Stomach (tissue), 9 donors: ENCODE data around the gene PCLAF. TPM values are rescaled to one million over a fixed set of nuclear protein-coding genes. Genes with fewer than 3 reads are reported as not detected.
"Not testable (repeated sequence)": the region's sequence is repeated elsewhere in the genome, so short reads cannot be mapped to it uniquely, and the experiment has no call there.

Experiments
- DNase-seq, 2 donors: peaks; one replicate each; pipeline versions ENCODE4 v3.0.0 to v3.0.0-alpha.2; 2013 to 2019
- H3K27ac ChIP-seq, 5 donors: fragments of 200-600 bp in 4 of 5; sonication (generic) in 4 of 5; one replicate each; pipeline ENCODE4 v1.5.1; 2013 to 2019; ENCODE audit warnings: mild to moderate bottlenecking in 1 of 5, moderate library complexity in 1 of 5
- H3K27me3 ChIP-seq, 3 donors: fragments of 200-600 bp; sonication (generic); one replicate each; pipeline ENCODE4 v1.5.1; 2017 to 2019; ENCODE audit warnings: mixed run types in 1 of 3
- H3K36me3 ChIP-seq, 4 donors: fragments of 200-600 bp; sonication (generic); 1 replicate in 3 of 4; 2 replicates in 1 of 4; pipeline ENCODE4 v1.5.1; 2016 to 2019
- H3K4me1 ChIP-seq, 4 donors: fragments of 200-600 bp; sonication (generic); one replicate each; pipeline ENCODE4 v1.5.1; 2016 to 2019
- H3K4me3 ChIP-seq, 4 donors: fragments of 200-600 bp; sonication (generic) in 3 of 4; one replicate each; pipeline ENCODE4 v1.5.1; 2016 to 2019; ENCODE audit warnings: mild to moderate bottlenecking in 1 of 4
- H3K9me3 ChIP-seq, 4 donors: fragments of 200-600 bp; sonication (generic); one replicate each; pipeline ENCODE4 v1.5.1; 2016 to 2019
- EP300 ChIP-seq: sonication (generic); formaldehyde crosslinking; IDR thresholded peaks from one replicate; pipeline ENCODE4 v1.6.1; 2017; ENCODE audit warnings: antibody characterized with exemption
- POLR2A ChIP-seq, 4 donors: fragments of 450-650 bp; IDR thresholded peaks; one replicate each; pipeline ENCODE4 v1.6.1; 2016; ENCODE audit warnings: antibody characterized with exemption in 4 of 4, control low read depth in 2 of 4, mild to moderate bottlenecking in 1 of 4, moderate library complexity in 1 of 4
- POLR2AphosphoS5 ChIP-seq, 3 donors: sonication (generic); formaldehyde crosslinking; IDR thresholded peaks; one replicate each; pipeline ENCODE4 v1.6.1; 2016; ENCODE audit warnings: antibody characterized with exemption in 3 of 3
- WGBS, 5 donors: extraction: QIAGEN DNeasy Blood & Tissue Kit in 3 of 5; methylation state at CpG; one replicate each; pipeline versions ENCODE4 v1.1.5 to v1.1.7; 2013 to 2018; 5-methylcytosine and 5-hydroxymethylcytosine counted together
- intact Hi-C: fragments of 100-400 bp; cut with DNase I; formaldehyde crosslinking; loops from one replicate; pipeline ENCODE4 v1.15.1; 2023; ENCODE audit warnings: low total_unique reads
- polyA plus RNA-seq, 3 donors: library from polyadenylated mRNA; stranded (reverse); fragments of 200-250 nt; gene quantifications; one replicate each; pipeline ENCODE4 v1.2.3, GENCODE V29; 2013
- total RNA-seq, 5 donors: library from RNA; depleted of rRNA; stranded (reverse); fragments of >200 nt; gene quantifications; one replicate each; pipeline versions ENCODE4 v1.1.0 to v1.2.3, GENCODE V29; 2014 to 2016
- TF ChIP-seq, protein P1 (sequence below), 7 experiments: fragments of 450-650 bp in 4 of 7; fragments of 200-600 bp in 3 of 7; sonication (generic) in 3 of 7; IDR thresholded peaks; one replicate each; pipeline ENCODE4 v1.5.1; 2016 to 2019; ENCODE audit warnings: antibody characterized with exemption in 7 of 7, control low read depth in 2 of 7, mild to moderate bottlenecking in 1 of 7
- donor health status: healthy with polysubstance abuse.
- donor health status: Bipolar disorder and iron deficiency.
- donor health status: healthy.

Gene PCLAF
- total and polyA plus RNA-seq, 8 donors: 1.3 to 32.5 (median 18.6) TPM; not detected in 3

DNA sequence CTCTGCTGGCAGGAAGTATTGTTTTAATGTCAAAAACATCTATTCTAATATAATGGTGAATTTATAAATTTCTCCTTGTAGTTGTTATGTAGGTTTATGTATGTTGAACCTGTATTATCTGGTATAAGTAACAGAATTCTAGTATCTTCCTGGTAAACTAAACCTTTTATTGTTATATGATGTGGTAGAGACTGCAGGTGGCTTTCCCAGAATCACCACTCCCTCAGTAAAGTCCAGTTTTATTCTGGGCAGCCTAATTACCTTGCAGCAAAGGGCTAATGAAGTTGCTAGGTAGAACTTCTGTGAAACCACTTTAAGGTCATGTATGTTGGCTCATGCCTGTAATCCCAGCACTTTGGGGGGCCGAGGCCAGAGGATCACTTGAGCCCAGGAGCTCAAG is 40.9 kb downstream of the PCLAF start:
- H3K4me1 ChIP-seq: peaks cover 0 to 19% (median 7%) of the 10 kb centered on the region in 4 donors
- DNase-seq: no peak
- no peaks in the 10 kb centered on the region for H3K27me3 ChIP-seq
- intact Hi-C loops: no loop called here
- TF ChIP-seq POLR2A (IDR thresholded peaks at IDR 0.05): no peak
- TF ChIP-seq POLR2AphosphoS5 (IDR thresholded peaks at IDR 0.05): no peak
- TF ChIP-seq, protein P1, sequence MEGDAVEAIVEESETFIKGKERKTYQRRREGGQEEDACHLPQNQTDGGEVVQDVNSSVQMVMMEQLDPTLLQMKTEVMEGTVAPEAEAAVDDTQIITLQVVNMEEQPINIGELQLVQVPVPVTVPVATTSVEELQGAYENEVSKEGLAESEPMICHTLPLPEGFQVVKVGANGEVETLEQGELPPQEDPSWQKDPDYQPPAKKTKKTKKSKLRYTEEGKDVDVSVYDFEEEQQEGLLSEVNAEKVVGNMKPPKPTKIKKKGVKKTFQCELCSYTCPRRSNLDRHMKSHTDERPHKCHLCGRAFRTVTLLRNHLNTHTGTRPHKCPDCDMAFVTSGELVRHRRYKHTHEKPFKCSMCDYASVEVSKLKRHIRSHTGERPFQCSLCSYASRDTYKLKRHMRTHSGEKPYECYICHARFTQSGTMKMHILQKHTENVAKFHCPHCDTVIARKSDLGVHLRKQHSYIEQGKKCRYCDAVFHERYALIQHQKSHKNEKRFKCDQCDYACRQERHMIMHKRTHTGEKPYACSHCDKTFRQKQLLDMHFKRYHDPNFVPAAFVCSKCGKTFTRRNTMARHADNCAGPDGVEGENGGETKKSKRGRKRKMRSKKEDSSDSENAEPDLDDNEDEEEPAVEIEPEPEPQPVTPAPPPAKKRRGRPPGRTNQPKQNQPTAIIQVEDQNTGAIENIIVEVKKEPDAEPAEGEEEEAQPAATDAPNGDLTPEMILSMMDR (IDR thresholded peaks at IDR 0.05): no peak
- no peak for TF ChIP-seq EP300
- WGBS, 5 donors: 96 to 100% (median 98%) methylated on average over 1 of the region's 1 CpG
- no peak overlapping the region for H3K27ac ChIP-seq
- H3K9me3 ChIP-seq: no peaks in the 10 kb centered on the region
- H3K36me3 ChIP-seq: peaks cover 5 to 18% (median 10%) of the 10 kb centered on the region in 4 donors
- H3K4me3 ChIP-seq: no peak overlapping the region

DNA sequence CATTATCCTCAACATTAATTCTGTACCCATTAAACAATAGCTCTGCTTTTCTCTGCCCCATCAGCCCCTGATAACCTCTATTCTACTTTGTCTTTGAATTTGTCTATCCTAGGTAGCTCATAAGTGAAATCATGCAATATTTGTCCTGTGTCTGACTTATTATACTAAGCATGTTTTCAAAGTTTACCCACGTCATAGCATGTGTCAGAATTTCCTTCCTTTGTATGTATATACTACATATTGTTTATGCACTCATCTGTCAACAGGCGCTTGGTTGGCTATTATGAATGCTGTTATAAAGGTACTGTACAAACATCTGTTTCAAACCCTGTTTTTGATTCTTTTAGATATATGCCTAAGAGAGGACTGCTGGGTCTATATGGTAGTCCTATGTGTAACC is 43.5 kb downstream of the PCLAF start:
- Histone ChIP-seq H3K4me1 (peaks cover 0 to 8% (median 2%) of the 10 kb centered on the region in 4 donors), H3K27me3 (no peaks in the 10 kb centered on the region), H3K9me3 (no peaks in the 10 kb centered on the region), H3K36me3 (peaks cover 5 to 18% (median 12%) of the 10 kb centered on the region in 4 donors), H3K4me3 (no peak overlapping the region), H3K27ac (no peak overlapping the region)
- WGBS, 5 donors: 79 to 87% (median 86%) methylated on average over 2 of the region's 2 CpGs
- intact Hi-C loops: no loop called here
- no peak for TF ChIP-seq EP300
- TF ChIP-seq, protein P1 (IDR thresholded peaks at IDR 0.05): no peak
- no peak for TF ChIP-seq POLR2A (IDR thresholded peaks at IDR 0.05)
- no peak for TF ChIP-seq POLR2AphosphoS5 (IDR thresholded peaks at IDR 0.05)
- DNase-seq: no peak

- Histone ChIP-seq H3K9me3 (no peaks in the 10 kb centered on the region), H3K4me3 (no peak overlapping the region), H3K27me3 (no peaks in the 10 kb centered on the region), H3K36me3 (peaks cover 0 to 3% (median 0%) of the 10 kb centered on the region in 4 donors), H3K27ac (no peak overlapping the region), H3K4me1 (peaks cover 0 to 8% (median 2%) of the 10 kb centered on the region in 4 donors)
- TF ChIP-seq POLR2AphosphoS5 (IDR thresholded peaks at IDR 0.05): no peak
- TF ChIP-seq, protein P1 (IDR thresholded peaks at IDR 0.05): no peak
- TF ChIP-seq POLR2A (IDR thresholded peaks at IDR 0.05): no peak
- TF ChIP-seq EP300: no peak
- WGBS, 5 donors: 70 to 83% (median 75%) methylated on average over 9 of the region's 9 CpGs
- no peak for DNase-seq
- intact Hi-C loops: no loop called here
These were observed 47.0 kb downstream of the PCLAF start for GRCh38 chr15:64333986-64334929.

DNA sequence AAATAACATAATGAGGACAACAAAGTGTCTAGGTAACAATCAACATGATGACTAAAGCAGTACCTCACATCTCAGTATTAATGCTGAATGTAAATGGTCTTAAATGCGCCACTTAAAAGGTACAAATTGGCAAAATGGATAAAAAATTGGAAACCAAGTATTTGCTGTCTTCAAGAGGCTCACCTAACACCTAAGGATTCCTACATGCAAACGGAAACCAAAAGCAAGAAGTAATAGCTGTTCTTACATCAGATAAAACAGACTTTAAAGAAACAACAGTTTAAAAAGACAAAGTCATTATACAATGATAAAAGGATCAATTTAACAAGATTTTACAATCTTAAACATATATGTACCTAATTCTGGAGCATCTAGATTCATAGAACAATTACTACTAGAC is 47.7 kb downstream of the PCLAF start:
- H3K27me3 ChIP-seq: no peaks in the 10 kb centered on the region
- intact Hi-C loops: no loop called here
- peaks cover 0 to 8% (median 2%) of the 10 kb centered on the region in 4 donors for H3K4me1 ChIP-seq
- TF ChIP-seq, protein P1 (IDR thresholded peaks at IDR 0.05): no peak
- TF ChIP-seq POLR2AphosphoS5 (IDR thresholded peaks at IDR 0.05): no peak
- no peak for TF ChIP-seq POLR2A (IDR thresholded peaks at IDR 0.05)
- no peak for TF ChIP-seq EP300
- DNase-seq: no peak
- 90 to 94% (median 92%) methylated on average over 2 of the region's 2 CpGs for WGBS, 5 donors
- H3K36me3 ChIP-seq: peaks cover 0 to 3% (median 0%) of the 10 kb centered on the region in 4 donors
- H3K9me3 ChIP-seq: no peaks in the 10 kb centered on the region
- H3K4me3 ChIP-seq: no peak overlapping the region
- H3K27ac ChIP-seq: no peak overlapping the region

DNA sequence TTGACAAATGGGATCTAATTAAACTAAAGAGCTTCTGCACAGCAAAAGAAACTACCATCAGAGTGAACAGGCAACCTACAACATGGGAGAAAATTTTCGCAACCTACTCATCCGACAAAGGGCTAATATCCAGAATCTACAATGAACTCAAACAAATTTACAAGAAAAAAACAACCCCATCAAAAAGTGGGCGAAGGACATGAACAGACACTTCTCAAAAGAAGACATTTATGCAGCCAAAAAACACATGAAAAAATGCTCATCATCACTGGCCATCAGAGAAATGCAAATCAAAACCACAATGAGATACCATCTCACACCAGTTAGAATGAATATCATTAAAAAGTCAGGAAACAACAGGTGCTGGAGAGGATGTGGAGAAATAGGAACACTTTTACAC is 49.6 kb downstream of the PCLAF start:
- H3K9me3 ChIP-seq, H3K4me1 ChIP-seq, H3K27ac ChIP-seq, H3K4me3 ChIP-seq, intact Hi-C loops, DNase-seq, H3K27me3 ChIP-seq, H3K36me3 ChIP-seq: not testable (repeated sequence)
- 60 to 65% (median 62%) methylated on average over 2 of the region's 3 CpGs; no CpG with 5 or more reads in 2 of the 5 donors for WGBS, 5 donors

DNA sequence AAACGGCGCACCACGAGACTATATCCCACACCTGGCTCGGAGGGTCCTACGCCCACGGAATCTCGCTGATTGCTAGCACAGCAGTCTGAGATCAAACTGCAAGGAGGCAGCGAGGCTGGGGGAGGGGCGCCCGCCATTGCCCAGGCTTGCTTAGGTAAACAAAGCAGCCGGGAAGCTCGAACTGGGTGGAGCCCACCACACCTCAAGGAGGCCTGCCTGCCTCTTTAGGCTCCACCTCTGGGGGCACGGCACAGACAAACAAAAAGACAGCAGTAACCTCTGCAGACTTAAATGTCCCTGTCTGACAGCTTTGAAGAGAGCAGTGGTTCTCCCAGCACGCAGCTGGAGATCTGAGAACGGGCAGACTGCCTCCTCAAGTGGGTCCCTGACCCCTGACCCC is 54.3 kb downstream of the PCLAF start:
- intact Hi-C loops: not testable (repeated sequence)

GRCh38 chr15:64326458-64326857 is 54.8 kb downstream of the PCLAF start:
- 67 to 82% (median 76%) methylated on average over 7 to 11 of the region's 20 CpGs for WGBS, 5 donors
- DNase-seq, intact Hi-C loops: not testable (repeated sequence)

More for the DNA sequence above, 54.3 kb downstream of the PCLAF start:
- DNase-seq, H3K36me3 ChIP-seq, H3K9me3 ChIP-seq, H3K4me1 ChIP-seq, H3K27ac ChIP-seq, H3K27me3 ChIP-seq: not testable (repeated sequence)
- H3K4me3 ChIP-seq: peak overlapping the region in 1 of 4 donors; percentile 29
- 9 to 31% (median 20%) methylated on average over 2 to 3 of the region's 15 CpGs; no CpG with 5 or more reads in 1 of the 5 donors for WGBS, 5 donors

More at GRCh38 chr15:64326458-64326857, 54.8 kb downstream of the PCLAF start:
- not testable (repeated sequence) for H3K36me3 ChIP-seq, H3K9me3 ChIP-seq, H3K27me3 ChIP-seq, H3K4me1 ChIP-seq, H3K27ac ChIP-seq
- peak overlapping the region in 1 of 4 donors; percentile 29 for H3K4me3 ChIP-seq
